ENCODE measurements around the gene MICAL2.

Gene MICAL2, protein sequence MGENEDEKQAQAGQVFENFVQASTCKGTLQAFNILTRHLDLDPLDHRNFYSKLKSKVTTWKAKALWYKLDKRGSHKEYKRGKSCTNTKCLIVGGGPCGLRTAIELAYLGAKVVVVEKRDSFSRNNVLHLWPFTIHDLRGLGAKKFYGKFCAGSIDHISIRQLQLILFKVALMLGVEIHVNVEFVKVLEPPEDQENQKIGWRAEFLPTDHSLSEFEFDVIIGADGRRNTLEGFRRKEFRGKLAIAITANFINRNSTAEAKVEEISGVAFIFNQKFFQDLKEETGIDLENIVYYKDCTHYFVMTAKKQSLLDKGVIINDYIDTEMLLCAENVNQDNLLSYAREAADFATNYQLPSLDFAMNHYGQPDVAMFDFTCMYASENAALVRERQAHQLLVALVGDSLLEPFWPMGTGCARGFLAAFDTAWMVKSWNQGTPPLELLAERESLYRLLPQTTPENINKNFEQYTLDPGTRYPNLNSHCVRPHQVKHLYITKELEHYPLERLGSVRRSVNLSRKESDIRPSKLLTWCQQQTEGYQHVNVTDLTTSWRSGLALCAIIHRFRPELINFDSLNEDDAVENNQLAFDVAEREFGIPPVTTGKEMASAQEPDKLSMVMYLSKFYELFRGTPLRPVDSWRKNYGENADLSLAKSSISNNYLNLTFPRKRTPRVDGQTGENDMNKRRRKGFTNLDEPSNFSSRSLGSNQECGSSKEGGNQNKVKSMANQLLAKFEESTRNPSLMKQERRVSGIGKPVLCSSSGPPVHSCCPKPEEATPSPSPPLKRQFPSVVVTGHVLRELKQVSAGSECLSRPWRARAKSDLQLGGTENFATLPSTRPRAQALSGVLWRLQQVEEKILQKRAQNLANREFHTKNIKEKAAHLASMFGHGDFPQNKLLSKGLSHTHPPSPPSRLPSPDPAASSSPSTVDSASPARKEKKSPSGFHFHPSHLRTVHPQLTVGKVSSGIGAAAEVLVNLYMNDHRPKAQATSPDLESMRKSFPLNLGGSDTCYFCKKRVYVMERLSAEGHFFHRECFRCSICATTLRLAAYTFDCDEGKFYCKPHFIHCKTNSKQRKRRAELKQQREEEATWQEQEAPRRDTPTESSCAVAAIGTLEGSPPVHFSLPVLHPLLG

DNA sequence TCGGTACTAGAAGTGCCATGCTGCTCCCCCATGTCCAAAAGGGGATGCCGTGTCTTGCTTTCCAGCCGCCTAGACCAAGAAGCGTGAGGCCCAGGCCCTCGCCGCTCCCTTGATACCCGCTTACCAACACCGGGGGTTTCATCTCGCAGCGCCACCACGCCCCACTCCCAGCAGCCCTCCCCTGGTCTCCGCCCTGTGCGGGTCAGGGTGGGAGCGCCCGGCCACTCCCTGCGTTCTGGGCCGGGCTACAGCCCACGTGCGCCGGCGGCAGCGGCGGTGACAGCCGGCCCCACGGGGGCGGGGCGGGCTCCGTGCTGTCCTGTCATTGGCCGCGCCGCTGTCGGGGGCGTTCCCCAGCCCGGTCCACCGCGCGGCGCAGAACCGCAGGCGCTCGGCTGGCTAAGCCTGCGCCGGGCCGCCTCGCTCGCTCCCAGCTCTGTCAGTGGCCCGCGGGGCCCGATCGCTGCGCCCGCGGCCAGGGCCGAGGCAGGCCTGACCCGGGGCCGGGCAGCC, at the start of gene MICAL2:
MICAL2 (plus strand) TSS at position 390 of the 513 bp plus-strand sequence. CDS start 51,566 bp downstream, outside the sequence.
- peak; percentile 77 for DNase-seq

DNA sequence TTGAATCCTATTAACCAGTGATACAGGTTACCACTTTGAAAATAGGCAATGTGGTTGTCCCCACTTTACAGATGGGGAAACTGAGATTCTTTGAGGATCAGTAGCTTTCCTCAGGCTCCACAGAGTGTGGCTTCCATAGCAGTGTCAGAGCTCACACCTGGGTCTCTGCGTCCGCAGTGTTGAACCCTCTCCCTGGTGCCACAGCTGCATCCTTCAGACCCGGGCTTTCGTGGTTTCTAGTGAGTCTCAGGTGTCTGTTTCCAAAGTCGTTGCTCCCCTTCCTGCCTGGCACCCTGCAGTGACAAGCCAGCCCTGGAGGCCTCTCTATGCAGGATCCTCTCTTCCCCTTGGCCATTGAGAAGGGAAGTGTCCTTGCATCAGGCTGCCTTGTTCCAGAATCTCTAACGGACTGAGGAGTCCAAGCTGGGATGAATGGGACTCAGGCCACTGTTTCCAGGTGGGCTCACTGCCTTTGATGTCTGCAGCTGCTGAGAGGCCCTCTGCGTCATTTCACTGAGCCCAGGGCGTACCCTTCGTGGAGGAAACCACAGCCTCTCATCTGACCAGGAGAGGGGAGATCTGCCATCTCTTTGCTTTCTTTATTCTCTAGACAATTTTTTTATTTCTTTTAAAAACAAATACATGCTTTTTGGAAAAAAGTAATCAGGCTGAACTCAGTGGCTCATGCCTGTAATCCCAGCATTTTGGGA, 48.4 kb upstream of the MICAL2 start:
- no peak for DNase-seq

DNA sequence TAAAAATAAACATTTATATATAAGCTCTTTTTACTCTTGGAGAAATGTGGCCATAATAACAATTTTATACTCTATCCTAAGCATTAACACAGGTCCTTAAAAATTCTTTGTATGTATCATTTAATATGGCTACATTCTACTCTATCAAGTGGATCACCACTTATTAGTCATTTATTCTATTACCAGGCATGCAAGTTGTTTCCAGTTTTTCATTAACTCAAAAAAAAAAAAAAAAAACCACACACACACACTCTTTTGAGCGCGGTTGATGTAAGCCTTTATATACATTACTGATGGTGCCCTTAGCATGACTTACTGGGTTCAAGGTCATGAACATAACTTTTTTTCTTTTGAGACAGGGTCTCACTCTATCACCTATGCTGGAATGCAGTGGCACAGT, 47.1 kb upstream of the MICAL2 start:
- DNase-seq, result no peak

DNA sequence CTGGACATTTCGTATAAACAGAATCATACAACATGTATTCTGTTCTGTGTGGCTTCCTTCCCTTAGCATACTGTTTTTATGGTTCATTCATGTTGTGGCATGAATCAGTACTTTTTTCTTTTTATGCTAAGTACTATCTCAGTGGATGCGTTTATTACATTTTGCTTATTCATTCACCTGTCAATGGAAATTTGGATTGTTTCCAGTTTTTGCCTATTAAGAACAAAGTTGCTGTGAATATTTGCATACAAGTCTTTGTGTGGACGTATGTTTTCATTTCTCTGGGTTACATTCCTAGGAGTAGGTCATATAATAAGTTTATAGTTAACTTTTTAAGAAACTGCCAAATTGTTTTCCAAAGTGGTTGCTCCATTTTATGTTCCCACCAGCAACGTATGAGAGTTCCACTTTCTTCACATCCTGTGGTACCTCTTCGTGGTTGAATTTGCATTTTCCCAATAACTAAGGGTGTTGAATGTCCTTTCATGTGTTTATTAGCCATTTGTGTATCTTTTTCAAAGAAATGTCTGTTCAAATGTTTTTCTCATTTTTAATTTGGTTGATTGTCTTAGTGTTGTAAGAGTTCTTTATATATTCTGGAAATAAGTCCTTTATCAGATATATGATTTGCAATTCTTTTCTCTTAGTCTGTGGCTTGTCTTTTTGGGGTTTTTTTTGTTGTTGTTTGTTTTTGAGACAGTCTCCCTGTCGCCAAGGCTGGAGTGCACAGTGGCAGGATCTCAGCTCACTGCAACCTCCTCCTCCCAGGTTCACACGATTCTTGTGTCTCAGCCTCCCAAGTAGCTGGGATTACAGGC, 46.0 kb upstream of the MICAL2 start:
- DNase-seq, result no peak

DNA sequence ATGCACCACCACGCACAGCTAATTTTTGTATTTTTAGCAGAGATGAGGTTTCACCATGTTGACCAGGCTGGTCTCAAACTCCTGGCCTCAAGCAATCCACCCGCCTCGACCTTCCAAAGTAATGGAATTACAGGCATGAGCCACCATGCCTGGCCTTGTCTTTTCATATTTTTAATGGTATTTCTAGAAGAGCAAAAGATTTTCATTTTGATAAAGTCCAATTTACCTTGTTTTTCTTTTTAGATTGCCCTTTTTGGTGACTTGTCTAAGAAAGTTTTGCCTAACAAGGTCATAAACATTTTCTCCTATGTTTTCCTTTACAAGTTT, 45.5 kb upstream of the MICAL2 start:
- DNase-seq, result no peak

DNA sequence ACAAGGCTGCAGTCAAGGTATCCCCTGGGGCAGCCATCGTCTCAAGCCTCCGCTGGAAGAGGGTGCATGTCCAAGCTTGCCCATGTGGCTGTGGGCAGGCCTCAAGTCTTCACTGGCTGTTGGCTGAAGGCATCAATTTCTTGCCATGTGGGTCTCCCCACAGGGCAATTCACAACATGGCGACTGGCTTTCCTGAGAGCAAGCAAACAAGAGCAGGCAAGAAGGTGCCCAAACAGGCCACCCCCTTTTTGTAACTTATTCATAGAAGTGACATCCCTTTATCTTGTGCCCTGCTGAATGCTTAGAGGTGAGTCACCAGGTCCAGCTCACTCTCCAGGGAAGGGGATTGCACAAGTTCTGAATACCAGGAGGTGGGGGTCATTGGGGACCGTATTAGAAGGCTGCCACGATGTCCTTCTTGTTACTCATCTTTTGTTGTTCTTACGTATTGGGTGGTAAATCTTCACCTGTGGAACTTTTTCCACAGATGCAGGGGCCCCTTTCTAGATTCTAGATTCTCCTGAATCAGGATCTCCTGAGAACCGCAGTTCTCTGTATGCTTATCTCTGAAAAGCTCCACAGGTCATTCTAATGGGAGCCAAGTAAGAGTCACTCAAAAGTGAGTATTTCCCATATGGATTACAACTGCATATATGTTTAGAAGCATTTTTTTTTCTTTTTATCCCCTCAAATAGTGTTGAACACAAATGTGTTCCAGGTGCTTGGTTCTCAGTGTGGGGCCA, 44.2 kb upstream of the MICAL2 start:
- no peak for DNase-seq

DNA sequence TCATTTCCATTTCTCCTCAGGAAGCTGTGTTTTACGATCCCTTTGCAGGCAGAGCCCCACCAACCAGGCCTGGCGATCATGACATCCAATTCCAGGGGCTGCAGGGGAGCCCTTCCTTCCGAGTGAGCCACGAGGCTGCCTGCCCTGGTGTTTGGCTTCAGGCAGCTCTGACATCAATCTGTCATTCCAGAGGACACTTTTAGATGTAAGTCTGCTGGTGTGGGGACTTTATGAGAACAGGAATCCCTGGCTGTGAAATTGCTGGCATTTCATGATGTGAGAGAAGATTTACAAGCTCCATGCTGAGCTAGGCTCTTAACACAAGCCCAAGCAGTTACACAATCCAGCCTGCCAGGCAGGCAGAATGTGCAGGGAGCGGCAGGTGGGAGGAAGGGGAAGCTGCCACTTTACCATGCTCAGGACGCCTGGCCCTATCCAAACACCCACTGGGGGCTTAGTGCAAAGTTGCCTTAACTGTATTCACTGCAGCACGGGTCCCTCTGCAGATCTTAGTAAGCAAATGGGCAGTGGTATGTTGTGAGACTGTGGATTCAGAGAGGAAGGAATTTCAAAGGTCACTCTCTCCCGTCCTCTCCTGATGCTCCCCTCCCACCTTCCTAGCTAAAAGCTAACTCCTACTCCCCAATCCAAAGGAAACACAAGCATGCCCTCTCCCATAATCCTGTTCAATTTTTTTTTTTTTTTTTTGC, 43.4 kb upstream of the MICAL2 start:
- DNase-seq, result no peak

DNA sequence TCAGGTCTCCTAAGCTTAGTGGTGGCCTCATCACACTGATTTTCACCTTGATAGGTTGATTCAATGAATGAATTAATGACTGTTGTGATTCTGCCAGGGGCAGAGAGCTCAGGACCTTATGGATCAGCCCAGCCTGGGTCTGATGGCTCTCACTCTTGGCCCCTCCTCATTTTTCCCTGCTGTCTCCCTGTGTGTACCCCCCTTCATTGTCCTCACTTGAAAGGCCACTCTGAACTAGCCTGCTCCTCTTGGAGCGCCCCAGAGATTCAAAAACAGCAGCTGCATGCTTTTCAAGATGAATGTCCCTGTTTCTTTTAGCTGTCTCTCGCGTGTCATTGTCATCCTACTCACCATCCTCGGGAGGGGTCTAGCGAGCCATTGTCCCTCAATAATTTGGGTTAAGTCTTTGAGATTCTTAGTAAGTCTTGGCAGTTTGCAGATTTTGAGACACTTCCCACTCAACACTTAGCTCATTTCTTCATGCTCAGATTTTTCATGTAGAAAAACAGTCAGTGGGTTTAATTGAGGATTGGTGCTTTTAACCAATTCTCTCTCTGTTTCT, 42.5 kb upstream of the MICAL2 start:
- no peak for DNase-seq

DNA sequence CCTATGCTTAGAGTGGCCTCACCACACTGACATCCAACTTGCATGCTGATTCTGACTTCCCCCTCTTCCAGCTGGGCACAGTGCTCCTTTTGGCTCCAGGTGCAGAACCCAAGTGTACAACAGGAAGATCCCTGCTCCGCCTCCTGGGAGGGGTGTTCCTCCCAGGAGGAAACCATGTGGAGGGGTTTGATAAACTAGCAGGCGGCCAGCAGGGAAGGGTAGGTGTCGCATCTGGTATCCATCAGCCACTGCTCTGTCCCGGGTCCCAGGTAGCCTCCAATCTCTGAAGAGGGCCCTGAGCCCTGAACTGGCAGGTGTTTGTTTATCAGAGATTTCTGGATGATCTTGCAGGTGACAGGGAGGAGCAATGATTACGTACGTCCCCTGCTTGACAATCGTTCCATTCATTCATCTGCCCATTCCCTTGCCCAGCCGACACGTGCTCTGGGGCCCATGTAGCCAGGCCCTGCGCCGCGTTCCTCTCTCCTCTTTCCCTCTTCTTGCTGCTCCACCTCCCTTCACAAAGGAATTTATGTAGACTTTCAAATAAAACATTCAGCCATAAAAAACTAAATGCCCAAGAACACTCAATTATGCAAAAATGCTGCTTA, 41.2 kb upstream of the MICAL2 start:
- DNase-seq, result no peak

DNA sequence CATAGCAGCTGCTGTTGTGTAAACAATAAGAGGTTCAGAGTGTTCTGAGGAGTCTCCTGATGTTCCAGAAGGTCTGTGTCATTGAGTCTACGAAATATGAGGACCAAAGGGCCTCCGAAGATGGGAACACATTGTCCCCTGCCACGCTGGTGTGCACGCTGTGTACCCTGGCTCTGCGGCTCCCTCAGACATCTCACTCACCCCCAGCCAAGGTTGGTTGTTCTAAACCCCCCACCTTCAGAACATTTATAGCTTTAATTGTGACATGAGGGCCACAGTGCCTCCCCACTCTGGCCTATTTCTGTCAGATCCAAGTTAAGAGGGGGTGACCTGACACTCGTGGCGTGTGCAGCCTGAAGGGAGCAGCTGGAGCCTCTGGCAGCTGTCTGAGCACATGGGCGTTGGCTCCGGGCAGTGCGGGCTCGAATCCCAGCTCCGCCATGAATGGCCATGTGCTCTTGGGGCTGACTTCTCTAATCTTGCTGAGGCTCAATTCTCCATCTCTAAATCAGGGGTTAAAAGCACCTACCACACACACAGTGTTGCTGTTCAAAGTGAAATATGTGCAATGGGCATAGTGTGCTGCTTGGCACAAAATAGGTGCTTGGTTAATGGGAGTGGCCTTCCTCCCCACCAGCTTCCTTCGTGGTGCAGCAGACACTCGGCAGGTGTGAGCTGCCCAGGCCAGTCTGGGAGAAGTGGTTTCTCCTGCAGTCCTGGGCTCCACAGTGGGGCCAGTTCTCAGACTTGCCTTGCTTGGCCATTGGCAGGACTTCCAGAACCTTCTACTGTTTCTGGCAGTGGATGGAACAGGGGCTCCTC, 39.7 kb upstream of the MICAL2 start:
- DNase-seq, result no peak

DNA sequence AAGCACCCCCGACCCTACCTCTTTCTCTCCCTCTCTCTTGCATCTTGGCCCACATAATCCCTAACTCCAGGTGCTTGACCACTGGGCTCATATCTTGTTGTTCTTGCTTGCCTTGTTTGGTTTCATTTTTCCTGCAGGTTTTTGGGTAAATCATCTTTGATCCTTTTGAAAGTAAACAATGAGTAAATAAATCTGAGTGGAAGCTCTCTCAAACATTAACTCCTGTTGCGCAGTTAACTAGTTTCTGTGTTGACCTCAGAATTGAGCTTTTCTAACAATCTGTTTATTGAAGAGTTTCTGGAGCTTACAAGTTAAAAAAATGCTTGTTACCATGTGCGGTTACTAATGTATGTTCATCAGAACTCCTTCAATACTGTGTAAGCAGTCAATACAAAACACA, 38.8 kb upstream of the MICAL2 start:
- no peak for DNase-seq

DNA sequence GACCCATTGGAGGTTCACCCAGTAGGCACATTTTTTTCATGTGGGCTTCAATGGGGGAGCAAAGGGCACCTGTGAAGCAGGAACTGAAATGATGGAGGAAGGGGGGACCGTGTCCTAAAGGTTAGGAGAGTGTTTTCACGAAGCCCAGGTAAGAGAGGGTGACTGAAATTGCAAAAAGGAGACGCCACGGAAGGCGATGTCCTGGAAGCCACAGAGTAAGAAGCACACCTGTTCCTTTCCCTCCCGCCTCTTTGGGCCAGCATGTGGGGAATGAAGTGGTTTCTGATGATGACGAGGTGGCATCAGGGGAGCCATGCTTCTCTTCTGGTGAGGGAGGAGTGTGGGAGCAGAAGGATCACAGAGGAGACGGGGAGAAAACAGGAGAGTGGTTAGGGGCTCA, 37.0 kb upstream of the MICAL2 start:
- DNase-seq, result no peak

DNA sequence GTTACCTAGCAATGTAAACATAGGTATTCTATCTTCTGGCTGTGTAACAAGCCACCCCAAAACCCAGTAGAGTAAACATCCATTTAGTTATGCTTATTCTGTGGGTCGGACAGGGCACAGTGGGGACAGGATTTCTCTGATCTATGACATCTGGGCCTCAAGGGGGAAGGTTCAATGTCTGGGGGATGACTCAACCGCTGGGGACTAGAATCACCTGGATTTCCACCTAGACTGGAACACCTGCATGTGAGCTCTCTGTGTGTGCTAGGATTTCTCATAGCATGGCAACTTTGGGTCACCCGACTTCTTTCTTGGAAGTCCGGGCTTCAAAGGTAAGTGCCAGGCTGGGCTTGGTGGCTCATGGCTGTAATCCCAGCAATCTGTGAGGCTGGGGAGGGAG, 36.5 kb upstream of the MICAL2 start:
- no peak for DNase-seq

DNA sequence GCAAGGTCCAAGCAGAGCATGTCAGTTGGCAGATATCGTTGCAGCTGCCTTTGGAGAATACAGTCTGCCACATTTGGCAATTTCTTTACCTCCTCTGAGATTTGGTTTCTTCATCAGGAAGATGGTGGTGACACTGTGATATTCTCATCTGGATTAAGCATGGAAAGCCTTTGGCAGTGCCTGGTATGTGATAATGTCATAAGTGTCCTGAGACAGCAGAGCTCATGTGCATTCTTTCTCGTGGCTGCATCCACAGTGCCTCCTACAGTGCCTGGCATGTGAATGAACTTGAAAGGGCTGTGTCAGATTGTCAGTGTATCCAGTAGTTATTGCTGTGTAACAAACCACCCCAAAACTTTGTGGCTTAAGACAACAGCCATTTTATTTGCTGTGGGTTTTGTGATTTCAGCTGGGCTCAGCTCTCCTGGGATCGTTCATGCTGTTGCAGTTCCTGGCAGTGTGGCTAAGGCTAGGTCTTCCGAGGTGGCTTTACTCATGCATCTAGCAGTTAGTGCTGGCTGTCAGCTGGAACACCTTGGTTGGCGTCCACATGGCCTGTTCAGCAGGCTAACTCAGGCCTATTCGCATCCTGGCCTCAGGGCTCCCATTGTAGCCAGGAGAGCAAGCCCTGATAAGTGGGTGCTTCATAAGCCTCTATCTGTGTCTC, 35.7 kb upstream of the MICAL2 start:
- DNase-seq, result no peak

DNA sequence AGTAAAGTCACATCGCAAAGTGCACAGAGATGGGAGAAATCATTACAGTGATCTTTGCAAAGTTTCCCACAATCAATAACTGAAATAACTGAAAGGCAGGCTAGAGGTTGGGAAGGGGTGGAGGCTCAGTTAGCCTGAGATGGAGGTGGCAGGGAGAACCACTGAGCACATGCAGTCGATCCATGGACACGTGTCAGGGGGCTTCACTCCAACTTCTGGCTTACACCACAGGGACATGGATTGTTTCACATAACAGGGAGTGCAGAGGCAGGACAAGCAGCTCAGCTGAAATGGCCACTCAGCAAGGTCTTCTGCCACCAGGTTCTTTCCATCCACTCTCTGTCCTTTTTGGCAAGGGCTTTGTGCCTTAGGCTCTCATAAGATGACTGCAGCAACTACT, 35.1 kb upstream of the MICAL2 start:
- no peak for DNase-seq

DNA sequence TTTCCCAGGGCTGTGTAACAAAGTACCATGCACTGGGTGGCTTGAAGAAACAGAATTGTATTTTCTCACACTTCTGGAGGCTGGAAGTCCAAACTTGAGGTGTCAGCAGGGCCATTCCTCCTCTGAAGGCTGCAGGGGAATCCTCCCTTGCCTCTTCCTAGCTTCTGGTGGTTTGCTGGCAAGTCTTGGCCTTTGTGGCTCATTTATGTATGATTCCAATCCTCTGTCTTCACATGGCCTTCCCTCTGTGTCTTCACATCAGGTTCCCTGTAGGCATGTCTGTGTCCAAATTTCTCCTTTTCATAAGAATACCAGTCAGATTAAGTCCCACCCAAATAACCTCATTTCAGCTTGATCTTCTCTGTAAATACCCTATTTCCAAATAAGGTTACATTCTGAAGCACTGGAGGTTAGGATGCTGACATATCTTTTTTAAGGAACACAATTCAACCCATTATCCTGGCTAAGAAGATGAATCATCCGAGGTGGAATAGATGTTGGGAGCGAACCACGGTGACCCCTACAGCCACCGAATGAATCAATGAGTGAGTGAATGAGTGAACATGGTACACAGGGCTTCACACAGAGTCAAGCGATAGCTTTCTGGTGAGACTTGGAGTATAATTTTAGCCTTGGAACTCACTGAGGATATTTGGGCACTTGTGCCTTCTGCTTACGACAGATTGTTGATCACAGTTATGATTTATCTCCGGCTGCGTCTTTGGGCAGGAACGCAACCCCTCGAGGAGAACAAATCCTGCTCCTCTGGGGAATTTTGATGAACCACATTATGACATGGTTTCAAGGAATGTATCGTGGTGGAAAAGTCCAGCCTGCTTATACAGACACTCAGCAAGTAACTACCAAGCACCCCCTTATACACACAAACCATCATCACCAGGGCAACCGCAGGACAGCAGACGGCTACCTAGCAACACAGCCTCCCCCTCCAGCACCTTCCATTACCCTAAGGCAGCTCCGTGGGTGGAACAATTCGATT, 34.3 kb upstream of the MICAL2 start:
- no peak for DNase-seq
